ENCODE results near the gene TCTN1.

DNA sequence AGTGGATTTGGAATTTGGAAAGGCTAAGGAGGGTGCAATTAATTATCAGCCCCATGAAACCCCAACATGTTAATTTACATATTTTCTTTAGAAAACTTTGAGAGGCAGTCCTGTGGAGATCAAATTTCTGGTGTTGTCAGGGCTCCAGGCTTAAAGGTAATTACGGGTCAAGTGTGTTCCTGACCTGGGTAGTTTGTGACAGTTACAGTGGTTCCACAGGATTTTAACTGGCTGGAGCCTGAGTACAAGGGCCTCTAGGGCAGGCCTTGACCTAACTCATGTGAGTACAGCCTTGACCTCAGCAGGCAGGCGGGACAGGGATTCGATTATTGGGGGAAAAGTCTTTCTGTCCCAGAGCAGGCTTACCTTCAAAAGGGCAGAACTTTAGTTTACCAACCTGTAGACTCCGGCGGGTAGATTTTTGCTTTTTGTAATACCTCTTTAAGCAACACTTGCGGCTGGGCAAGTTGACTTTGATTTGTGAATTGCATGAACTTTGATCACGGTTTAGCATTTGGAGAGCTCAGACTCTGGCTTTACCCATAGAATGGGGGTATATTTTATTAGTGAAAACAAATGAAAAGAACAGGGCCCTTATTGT lies 22.4 kb upstream of the TCTN1 start:
- TF ChIP-seq, protein P1, sequence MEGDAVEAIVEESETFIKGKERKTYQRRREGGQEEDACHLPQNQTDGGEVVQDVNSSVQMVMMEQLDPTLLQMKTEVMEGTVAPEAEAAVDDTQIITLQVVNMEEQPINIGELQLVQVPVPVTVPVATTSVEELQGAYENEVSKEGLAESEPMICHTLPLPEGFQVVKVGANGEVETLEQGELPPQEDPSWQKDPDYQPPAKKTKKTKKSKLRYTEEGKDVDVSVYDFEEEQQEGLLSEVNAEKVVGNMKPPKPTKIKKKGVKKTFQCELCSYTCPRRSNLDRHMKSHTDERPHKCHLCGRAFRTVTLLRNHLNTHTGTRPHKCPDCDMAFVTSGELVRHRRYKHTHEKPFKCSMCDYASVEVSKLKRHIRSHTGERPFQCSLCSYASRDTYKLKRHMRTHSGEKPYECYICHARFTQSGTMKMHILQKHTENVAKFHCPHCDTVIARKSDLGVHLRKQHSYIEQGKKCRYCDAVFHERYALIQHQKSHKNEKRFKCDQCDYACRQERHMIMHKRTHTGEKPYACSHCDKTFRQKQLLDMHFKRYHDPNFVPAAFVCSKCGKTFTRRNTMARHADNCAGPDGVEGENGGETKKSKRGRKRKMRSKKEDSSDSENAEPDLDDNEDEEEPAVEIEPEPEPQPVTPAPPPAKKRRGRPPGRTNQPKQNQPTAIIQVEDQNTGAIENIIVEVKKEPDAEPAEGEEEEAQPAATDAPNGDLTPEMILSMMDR (IDR thresholded peaks at IDR 0.05; ENCODE audit: borderline replicate concordance, extremely low read depth, low read length, poor library complexity, severe bottlenecking), result no peak
- no peak for TF ChIP-seq EZH2 (IDR thresholded peaks at IDR 0.05; ENCODE audit: borderline replicate concordance, low read depth, low read length, severe bottlenecking)
